NAMALWA (cell line): ENCODE data around the gene CACNA2D2.

Experiments
- DNase-seq: peaks from one replicate; pipeline ENCODE4 v3.0.0-alpha.2; 2015; ENCODE audit warnings: low spot score

The CACNA2D2 gene

GRCh38 chr3:50459785-50460184 lies 43.6 kb downstream of the CACNA2D2 start:
- DNase-seq: no peak

GRCh38 chr3:50457988-50458387 lies 45.4 kb downstream of the CACNA2D2 start:
- no peak for DNase-seq

- DNase-seq: no peak
Observed at GRCh38 chr3:50455161-50456018, 48.0 kb downstream of the CACNA2D2 start.

- DNase-seq: no peak
Observed at GRCh38 chr3:50454481-50455070, 48.9 kb downstream of the CACNA2D2 start.

- DNase-seq: no peak
Observed at GRCh38 chr3:50453907-50454306, 49.5 kb downstream of the CACNA2D2 start.

- no peak for DNase-seq
Observed at GRCh38 chr3:50450209-50450921, 53.1 kb downstream of the CACNA2D2 start.

GRCh38 chr3:50448752-50449539 lies 54.5 kb downstream of the CACNA2D2 start:
- no peak for DNase-seq

GRCh38 chr3:50447290-50447840 lies 56.1 kb downstream of the CACNA2D2 start:
- DNase-seq: no peak

GRCh38 chr3:50445919-50446318 lies 57.5 kb downstream of the CACNA2D2 start:
- DNase-seq: no peak

GRCh38 chr3:50444782-50445181 lies 58.7 kb downstream of the CACNA2D2 start:
- DNase-seq: no peak

- no peak for DNase-seq
Observed at GRCh38 chr3:50444213-50444612, 59.2 kb downstream of the CACNA2D2 start.

- no peak for DNase-seq
Observed at GRCh38 chr3:50442945-50443579, 60.4 kb downstream of the CACNA2D2 start.

- DNase-seq: no peak
Observed at GRCh38 chr3:50441424-50442217, 61.8 kb downstream of the CACNA2D2 start.

- DNase-seq: peak; percentile 58
Observed at GRCh38 chr3:50436114-50436674, 67.2 kb downstream of the CACNA2D2 start.

GRCh38 chr3:50435371-50436113 lies 67.9 kb downstream of the CACNA2D2 start:
- DNase-seq: no peak

GRCh38 chr3:50433954-50434353 lies 69.5 kb downstream of the CACNA2D2 start:
- DNase-seq: no peak

GRCh38 chr3:50430950-50431435 lies 72.4 kb downstream of the CACNA2D2 start:
- DNase-seq: no peak

- no peak for DNase-seq
Observed at GRCh38 chr3:50430191-50430590, 73.2 kb downstream of the CACNA2D2 start.

GRCh38 chr3:50428007-50428633 lies 75.3 kb downstream of the CACNA2D2 start:
- DNase-seq: no peak
